ENCODE measurements around the gene KIAA0825.

GRCh38 chr5:94445726-94446125, 172.7 kb downstream of the KIAA0825 start:
- TF ChIP-seq CTCF (IDR thresholded peaks at IDR 0.05; ENCODE audit: low read depth, low read length) (no peak), EZH2phosphoT487 (IDR thresholded peaks at IDR 0.05; ENCODE audit: low read depth) (no peak)
